Aortic smooth muscle cell (primary cell): ENCODE data around the gene GNG5. TPM values are rescaled to one million over a fixed set of nuclear protein-coding genes. Genes with fewer than 3 reads are reported as not detected.

ENCODE experiments used
- total RNA-seq: library from RNA; depleted of rRNA; stranded (reverse); fragments of >200 nt; gene quantifications from 2 replicates; pipeline ENCODE4 v1.2.3, GENCODE V29; 2014

Gene GNG5
- total RNA-seq: 13.6 and 25.7 TPM in 2 replicates

DNA sequence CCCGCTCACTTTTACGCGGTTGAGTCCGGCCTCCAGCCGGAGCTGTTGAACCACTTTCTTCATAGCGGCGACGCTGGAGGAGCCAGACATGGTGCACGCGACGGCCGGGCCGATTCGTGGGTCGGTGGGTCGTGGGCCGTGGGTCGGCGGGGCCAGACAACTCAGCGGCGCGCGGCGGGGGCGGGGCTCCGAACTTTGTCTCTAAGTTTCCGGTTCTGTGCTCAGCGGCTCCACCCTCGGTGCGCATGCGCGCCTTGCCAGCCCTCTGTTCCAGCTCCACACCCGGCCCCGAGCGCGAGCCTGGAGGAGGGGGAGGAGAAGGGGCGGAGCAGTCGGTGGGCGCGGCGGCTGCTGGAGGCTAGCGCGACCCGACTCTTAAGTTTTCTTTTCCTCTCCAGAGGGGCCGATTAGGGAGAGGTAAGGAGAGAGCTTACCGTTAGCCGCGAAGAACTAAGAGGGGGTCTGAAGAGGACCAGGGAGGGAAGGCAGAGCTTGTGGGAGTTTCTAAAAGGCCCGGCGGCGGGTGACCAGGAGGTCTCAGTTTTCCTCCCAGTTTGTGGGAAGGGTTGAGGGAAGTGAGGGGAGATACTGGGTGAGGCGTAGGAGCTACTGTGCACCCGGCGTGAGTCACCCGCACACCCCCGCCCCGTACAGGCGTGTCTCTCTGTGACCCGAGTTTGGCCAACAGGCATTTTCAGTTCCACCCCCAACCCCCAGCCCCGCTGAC, at the start of gene GNG5, which contains the start of gene SPATA1:
GNG5 (minus strand) TSS at position 580 of the 727 bp plus-strand sequence; CDS start at position 90, 490 bp downstream.
SPATA1 (plus strand) TSS at position 385 of the 727 bp plus-strand sequence. CDS start 9,974 bp downstream, outside the sequence.

DNA sequence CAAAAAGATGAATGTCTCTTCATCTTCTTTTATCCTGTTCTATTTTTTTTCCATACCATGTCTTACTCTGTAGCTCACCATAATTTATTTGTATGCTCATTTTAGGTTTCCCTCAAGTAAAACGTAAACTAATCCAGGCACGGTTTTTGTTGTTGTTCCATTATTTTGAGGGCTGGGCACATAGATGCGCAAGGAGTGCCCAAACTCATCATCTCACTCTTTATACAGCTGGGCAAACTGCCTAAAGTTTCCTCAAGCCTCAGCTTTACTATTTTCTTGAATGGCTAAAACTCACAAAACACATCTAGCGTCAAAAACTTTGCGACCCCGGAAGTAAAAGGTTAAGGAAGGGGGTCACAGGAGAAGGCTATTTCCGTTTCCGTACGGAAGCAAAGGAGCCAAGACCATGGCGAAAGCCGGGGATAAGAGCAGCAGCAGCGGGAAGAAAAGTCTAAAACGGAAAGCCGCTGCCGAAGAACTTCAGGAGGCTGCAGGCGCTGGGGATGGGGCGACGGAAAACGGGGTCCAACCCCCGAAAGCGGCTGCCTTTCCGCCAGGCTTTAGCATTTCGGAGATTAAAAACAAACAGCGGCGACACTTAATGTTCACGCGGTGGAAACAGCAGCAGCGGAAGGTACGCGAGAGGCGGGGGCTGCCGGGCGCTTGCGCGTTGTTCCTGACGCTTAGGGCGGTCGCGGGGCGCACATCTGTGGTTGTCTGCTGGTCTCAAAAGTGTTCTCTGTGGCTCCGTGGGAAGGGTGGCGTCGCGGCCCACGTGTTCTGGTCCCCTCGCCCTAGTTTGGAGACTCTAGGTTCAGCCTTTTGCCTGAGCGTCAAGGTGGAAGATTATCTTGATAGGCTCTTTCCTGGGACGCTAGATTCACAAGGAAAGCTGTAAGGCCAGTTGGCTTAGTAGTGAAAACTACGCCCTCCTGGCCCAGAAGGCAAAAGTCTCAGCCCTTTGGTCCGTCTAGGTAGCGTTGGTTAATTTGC, 27.2 kb downstream of the GNG5 start, which contains the start of gene RPF1:
RPF1 (plus strand) TSS at position 391 of the 993 bp plus-strand sequence; CDS start at position 407, 16 bp downstream.

Other genes with a start within 250 kb of the GNG5 start
- gene SAMD13, start 204.9 kb downstream of the GNG5 start, total RNA-seq: 0.92 and 1.1 TPM in 2 replicates
- not detected in 2 replicates for gene DNASE2B, start 108.1 kb downstream of the GNG5 start, total RNA-seq
- gene RPF1, start 27.3 kb downstream of the GNG5 start, total RNA-seq: 35.4 and 39.9 TPM in 2 replicates
- gene SPATA1, start 195 bp downstream of the GNG5 start, total RNA-seq: 0.92 and 0.93 TPM in 2 replicates
- 9.4 and 19.8 TPM in 2 replicates for gene CTBS, start 67.9 kb upstream of the GNG5 start, total RNA-seq
- gene SSX2IP, start 183.9 kb upstream of the GNG5 start, total RNA-seq: 15.6 and 20.1 TPM in 2 replicates